ENCODE measurements around the gene CD58. TPM values are rescaled to one million over a fixed set of nuclear protein-coding genes. Genes with fewer than 3 reads are reported as not detected.

Gene CD58
- total RNA-seq, 3 donors from 2014 or later: 19.3 to 31.9 (median 31.0) TPM

- Histone ChIP-seq H3K4me1 (ENCODE audit: low read depth) (peaks cover 3% of the 10 kb centered on the region), H3K9me3 (no peaks in the 10 kb centered on the region), H3K4me3 (no peak overlapping the region), H3K36me3 (ENCODE audit: low read depth) (no peaks in the 10 kb centered on the region)
- peak; percentile 56 to 89 (median 56) for DNase-seq
- intact Hi-C loops (cut with DNase I, micrococcal nuclease): loop anchor here (5.0 to 10.0 kb wide), 3 partner anchors 134 to 362 kb away; no protein-coding TSS in a partner anchor
- TF ChIP-seq, protein P1, sequence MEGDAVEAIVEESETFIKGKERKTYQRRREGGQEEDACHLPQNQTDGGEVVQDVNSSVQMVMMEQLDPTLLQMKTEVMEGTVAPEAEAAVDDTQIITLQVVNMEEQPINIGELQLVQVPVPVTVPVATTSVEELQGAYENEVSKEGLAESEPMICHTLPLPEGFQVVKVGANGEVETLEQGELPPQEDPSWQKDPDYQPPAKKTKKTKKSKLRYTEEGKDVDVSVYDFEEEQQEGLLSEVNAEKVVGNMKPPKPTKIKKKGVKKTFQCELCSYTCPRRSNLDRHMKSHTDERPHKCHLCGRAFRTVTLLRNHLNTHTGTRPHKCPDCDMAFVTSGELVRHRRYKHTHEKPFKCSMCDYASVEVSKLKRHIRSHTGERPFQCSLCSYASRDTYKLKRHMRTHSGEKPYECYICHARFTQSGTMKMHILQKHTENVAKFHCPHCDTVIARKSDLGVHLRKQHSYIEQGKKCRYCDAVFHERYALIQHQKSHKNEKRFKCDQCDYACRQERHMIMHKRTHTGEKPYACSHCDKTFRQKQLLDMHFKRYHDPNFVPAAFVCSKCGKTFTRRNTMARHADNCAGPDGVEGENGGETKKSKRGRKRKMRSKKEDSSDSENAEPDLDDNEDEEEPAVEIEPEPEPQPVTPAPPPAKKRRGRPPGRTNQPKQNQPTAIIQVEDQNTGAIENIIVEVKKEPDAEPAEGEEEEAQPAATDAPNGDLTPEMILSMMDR (IDR thresholded peaks at IDR 0.05): peak; percentile 71
- peak; percentile 89 for ATAC-seq
Observed at GRCh38 chr1:116498789-116499628, 71.8 kb downstream of the CD58 start.

GRCh38 chr1:116497656-116498055 is 73.2 kb downstream of the CD58 start:
- Histone ChIP-seq H3K4me1 (ENCODE audit: low read depth) (no peaks in the 10 kb centered on the region), H3K4me3 (no peak overlapping the region), H3K9me3 (no peaks in the 10 kb centered on the region), H3K36me3 (ENCODE audit: low read depth) (no peaks in the 10 kb centered on the region)
- DNase-seq: no peak
- no peak for ATAC-seq
- TF ChIP-seq, protein P1 (IDR thresholded peaks at IDR 0.05): no peak
- intact Hi-C loops (cut with DNase I, micrococcal nuclease): loop anchor here (5.0 to 10.0 kb wide), 3 partner anchors 133 to 360 kb away; no protein-coding TSS in a partner anchor

DNA sequence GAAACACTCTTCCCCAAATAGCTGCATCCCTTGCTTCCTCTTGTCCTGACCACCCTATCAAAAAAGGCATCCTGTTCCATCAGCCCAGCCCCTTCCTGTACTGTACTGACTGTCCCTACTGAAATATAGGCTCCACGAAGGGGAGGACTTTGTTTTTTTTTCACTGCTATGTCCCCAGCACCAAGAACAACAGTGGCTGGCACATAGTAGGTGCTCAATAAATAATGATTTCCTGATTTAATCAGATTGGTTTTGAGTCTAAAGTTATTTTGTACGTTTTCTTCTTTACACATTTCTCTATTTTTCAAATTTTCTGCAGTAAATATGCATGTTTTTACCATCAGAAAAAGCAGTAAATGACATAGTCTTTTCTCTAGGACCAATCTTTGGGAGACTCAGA is 73.9 kb downstream of the CD58 start:
- no peak for ATAC-seq
- Histone ChIP-seq H3K36me3 (ENCODE audit: low read depth) (no peaks in the 10 kb centered on the region), H3K4me1 (ENCODE audit: low read depth) (no peaks in the 10 kb centered on the region), H3K9me3 (no peaks in the 10 kb centered on the region), H3K4me3 (no peak overlapping the region)
- TF ChIP-seq, protein P1 (IDR thresholded peaks at IDR 0.05): no peak
- intact Hi-C loops (cut with DNase I, micrococcal nuclease): loop anchor here (5.0 to 10.0 kb wide), 3 partner anchors 132 to 360 kb away; no protein-coding TSS in a partner anchor
- DNase-seq: no peak

DNA sequence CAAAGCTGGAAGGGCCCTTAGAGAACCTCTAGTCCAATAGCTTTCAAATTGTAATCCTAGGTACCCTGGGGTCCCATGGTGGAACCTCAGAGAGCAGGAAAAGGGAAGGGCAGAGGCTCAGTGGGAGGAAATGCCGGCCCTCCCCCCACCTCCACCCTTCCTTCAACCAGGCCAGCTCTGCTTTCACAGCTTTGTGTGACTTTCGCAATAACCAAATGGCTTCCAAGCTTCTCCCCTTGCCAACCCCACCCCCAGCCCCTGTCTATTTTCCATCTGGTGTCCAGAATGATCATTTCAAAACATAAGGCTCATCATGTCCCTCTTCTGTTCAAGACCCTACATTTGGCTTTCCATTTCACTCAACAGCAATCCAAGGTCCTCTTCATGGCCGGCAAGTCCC is 74.4 kb downstream of the CD58 start:
- intact Hi-C loops (cut with DNase I, micrococcal nuclease): loop anchor here (5.0 to 10.0 kb wide), 3 partner anchors 132 to 359 kb away; no protein-coding TSS in a partner anchor
- H3K4me3 ChIP-seq: no peak overlapping the region
- H3K36me3 ChIP-seq (ENCODE audit: low read depth): no peaks in the 10 kb centered on the region
- no peaks in the 10 kb centered on the region for H3K9me3 ChIP-seq
- ATAC-seq (no peak), DNase-seq (no peak)
- TF ChIP-seq, protein P1 (IDR thresholded peaks at IDR 0.05): no peak
- H3K4me1 ChIP-seq (ENCODE audit: low read depth): no peaks in the 10 kb centered on the region

GRCh38 chr1:116495535-116495934 is 75.3 kb downstream of the CD58 start:
- intact Hi-C loops (cut with DNase I, micrococcal nuclease): loop anchor here (5.0 to 10.0 kb wide), 3 partner anchors 131 to 358 kb away; no protein-coding TSS in a partner anchor
- TF ChIP-seq, protein P1 (IDR thresholded peaks at IDR 0.05): no peak
- DNase-seq (no peak), ATAC-seq (no peak)
- Histone ChIP-seq H3K4me3 (no peak overlapping the region), H3K36me3 (ENCODE audit: low read depth) (no peaks in the 10 kb centered on the region), H3K9me3 (no peaks in the 10 kb centered on the region), H3K4me1 (ENCODE audit: low read depth) (no peaks in the 10 kb centered on the region)
